GM12878 (cell line): Measurements from ENCODE around the gene NEK1. TPM values are rescaled to one million over a fixed set of nuclear protein-coding genes. Genes with fewer than 3 reads are reported as not detected.

ENCODE experiments used
- BHLHE40 ChIP-seq, 2 experiments: fragments of 450-650 bp in 1 of 2; IDR thresholded peaks; 2 replicates each; pipeline ENCODE4 v1.6.1; 2011 to 2017; ENCODE audit warnings: low read depth in 2 of 2, borderline replicate concordance in 1 of 2, improper control_type of control experiment in 1 of 2, low read length in 1 of 2, mild to moderate bottlenecking in 1 of 2
- CBX3 ChIP-seq: fragments of 200-600 bp; sonication (generic); IDR thresholded peaks from 2 replicates; pipeline ENCODE4 v1.6.1; 2016; ENCODE audit warnings: low read depth, borderline replicate concordance
- CBX5 ChIP-seq: sonication (generic); IDR thresholded peaks from 2 replicates; pipeline ENCODE4 v1.6.1; 2016; ENCODE audit warnings: low read depth, moderate library complexity, mild to moderate bottlenecking, inconsistent platforms
- CREM ChIP-seq: IDR thresholded peaks from 2 replicates; pipeline ENCODE4 v1.6.1; 2014; ENCODE audit warnings: antibody characterized with exemption, low read depth
- DPF2 ChIP-seq: fragments of 450-650 bp; IDR thresholded peaks from 2 replicates; pipeline ENCODE4 v1.6.1; 2017; ENCODE audit warnings: mild to moderate bottlenecking
- EP300 ChIP-seq, 2 experiments: fragments of 150-350 bp in 1 of 2; IDR thresholded peaks; 2 replicates each; pipeline ENCODE4 v1.6.1; 2011 to 2012; ENCODE audit warnings: low read depth in 2 of 2, low read length in 2 of 2, borderline replicate concordance in 1 of 2, improper control_type of control experiment in 1 of 2, inconsistent platforms in 1 of 2; ENCODE audit not compliant: control insufficient read depth in 1 of 2
- ETV6 ChIP-seq, 2 experiments: fragments of 450-650 bp in 1 of 2; IDR thresholded peaks in 1 of 2; conservative IDR thresholded peaks in 1 of 2; 2 replicates each; pipeline ENCODE4 v1.6.1; 2014; ENCODE audit warnings: antibody characterized with exemption in 1 of 2, borderline replicate concordance in 1 of 2, low read depth in 1 of 2, mild to moderate bottlenecking in 1 of 2, moderate library complexity in 1 of 2
- HDGF ChIP-seq: fragments of 450-650 bp; IDR thresholded peaks from 2 replicates; pipeline ENCODE4 v1.6.1; 2016; ENCODE audit warnings: antibody characterized with exemption
- IRF4 ChIP-seq: IDR thresholded peaks from 2 replicates; pipeline ENCODE4 v1.6.1; 2011; ENCODE audit warnings: low read depth, low read length
- JUNB ChIP-seq: IDR thresholded peaks from 2 replicates; pipeline ENCODE4 v1.6.1; 2016; ENCODE audit warnings: antibody characterized with exemption, mild to moderate bottlenecking
- MEF2A ChIP-seq: IDR thresholded peaks from 2 replicates; pipeline ENCODE4 v1.6.1; 2011; ENCODE audit warnings: low read depth, mild to moderate bottlenecking, low read length, moderate library complexity; ENCODE audit not compliant: insufficient read depth
- MTA2 ChIP-seq: fragments of 450-650 bp; IDR thresholded peaks from 2 replicates; pipeline ENCODE4 v1.6.1; 2016; ENCODE audit warnings: low read depth, mild to moderate bottlenecking, moderate library complexity
- NBN ChIP-seq: fragments of 450-650 bp; IDR thresholded peaks from 2 replicates; pipeline ENCODE4 v1.6.1; 2016
- NFIC ChIP-seq: IDR thresholded peaks from 2 replicates; pipeline ENCODE4 v1.6.1; 2012; ENCODE audit warnings: low read depth, mild to moderate bottlenecking, inconsistent platforms, low read length, moderate library complexity
- PAX8 ChIP-seq: fragments of 450-650 bp; IDR thresholded peaks from 2 replicates; pipeline ENCODE4 v1.6.1; 2017; ENCODE audit warnings: mild to moderate bottlenecking, moderate library complexity
- POLR2AphosphoS5 ChIP-seq: IDR thresholded peaks from 2 replicates; pipeline ENCODE4 v1.6.1; 2011; ENCODE audit warnings: mild to moderate bottlenecking, low read length, inconsistent platforms
- RB1 ChIP-seq: fragments of 450-650 bp; formaldehyde crosslinking; IDR thresholded peaks from 2 replicates; pipeline ENCODE4 v1.6.1; 2017; ENCODE audit warnings: mild to moderate bottlenecking, borderline replicate concordance
- RCOR1 ChIP-seq: conservative IDR thresholded peaks from 2 replicates; pipeline ENCODE4 v1.6.1; 2012; ENCODE audit warnings: low read depth, low read length, improper control_type of control experiment
- TCF12 ChIP-seq: IDR thresholded peaks from 2 replicates; pipeline ENCODE4 v1.6.1; 2011; ENCODE audit warnings: low read depth, mild to moderate bottlenecking, low read length
- TCF7 ChIP-seq: IDR thresholded peaks from 2 replicates; pipeline ENCODE4 v1.6.1; 2014; ENCODE audit warnings: antibody characterized with exemption, borderline replicate concordance
- ZNF217 ChIP-seq: fragments of 450-650 bp; IDR thresholded peaks from 2 replicates; pipeline ENCODE4 v1.6.1; 2017; ENCODE audit warnings: antibody characterized with exemption, mild to moderate bottlenecking
- polyA plus RNA-seq, 11 experiments: library from polyadenylated mRNA; depleted of rRNA in 4 of 11; unstranded in 6 of 11; stranded (reverse) in 5 of 11; fragments of >200 nt; fragmentation: Nextera tagmentation in 4 of 11; fragmentation: Illumina TruSeq in 1 of 11; extraction: Ambion mirVana in 4 of 11; extraction: Trizol in 1 of 11; gene quantifications; 1 replicate in 1 of 11; 2 replicates in 10 of 11; pipeline versions ENCODE4 v1.2.1 to v1.2.3, GENCODE V29; 2011 to 2016; ENCODE audit warnings: inconsistent platforms in 2 of 11, missing spikeins in 2 of 11, low read depth in 1 of 11
- total RNA-seq, 4 experiments: library from RNA; depleted of rRNA in 3 of 4; stranded (reverse); fragments of >200 nt in 3 of 4; fragmentation: Illumina TruSeq in 1 of 4; extraction: Trizol in 1 of 4; gene quantifications; 2 replicates each; pipeline versions ENCODE4 v1.2.1 to v1.2.3, GENCODE V29; 2013 to 2021
- TF ChIP-seq, protein P1 (sequence below): fragments of 450-650 bp; IDR thresholded peaks from 2 replicates; pipeline ENCODE4 v1.6.1; 2018; ENCODE audit warnings: mild to moderate bottlenecking, low read depth, moderate library complexity; ENCODE audit not compliant: partially characterized antibody
- TF ChIP-seq, protein P2 (sequence below): IDR thresholded peaks from 2 replicates; pipeline ENCODE4 v1.6.1; 2012; ENCODE audit warnings: low read length, inconsistent platforms
- TF ChIP-seq, protein P3 (sequence below): fragments of 450-650 bp; IDR thresholded peaks from 2 replicates; pipeline ENCODE4 v1.6.1; 2017; ENCODE audit warnings: mild to moderate bottlenecking, low read depth, inconsistent platforms; ENCODE audit not compliant: poor library complexity, severe bottlenecking

The NEK1 gene
- total and polyA plus RNA-seq, 10 of the 15 experiments (the other 5 are each of a cell fraction or from before 2014, with no cell fraction given), result 4.9 to 16.1 (median 7.5) TPM

DNA sequence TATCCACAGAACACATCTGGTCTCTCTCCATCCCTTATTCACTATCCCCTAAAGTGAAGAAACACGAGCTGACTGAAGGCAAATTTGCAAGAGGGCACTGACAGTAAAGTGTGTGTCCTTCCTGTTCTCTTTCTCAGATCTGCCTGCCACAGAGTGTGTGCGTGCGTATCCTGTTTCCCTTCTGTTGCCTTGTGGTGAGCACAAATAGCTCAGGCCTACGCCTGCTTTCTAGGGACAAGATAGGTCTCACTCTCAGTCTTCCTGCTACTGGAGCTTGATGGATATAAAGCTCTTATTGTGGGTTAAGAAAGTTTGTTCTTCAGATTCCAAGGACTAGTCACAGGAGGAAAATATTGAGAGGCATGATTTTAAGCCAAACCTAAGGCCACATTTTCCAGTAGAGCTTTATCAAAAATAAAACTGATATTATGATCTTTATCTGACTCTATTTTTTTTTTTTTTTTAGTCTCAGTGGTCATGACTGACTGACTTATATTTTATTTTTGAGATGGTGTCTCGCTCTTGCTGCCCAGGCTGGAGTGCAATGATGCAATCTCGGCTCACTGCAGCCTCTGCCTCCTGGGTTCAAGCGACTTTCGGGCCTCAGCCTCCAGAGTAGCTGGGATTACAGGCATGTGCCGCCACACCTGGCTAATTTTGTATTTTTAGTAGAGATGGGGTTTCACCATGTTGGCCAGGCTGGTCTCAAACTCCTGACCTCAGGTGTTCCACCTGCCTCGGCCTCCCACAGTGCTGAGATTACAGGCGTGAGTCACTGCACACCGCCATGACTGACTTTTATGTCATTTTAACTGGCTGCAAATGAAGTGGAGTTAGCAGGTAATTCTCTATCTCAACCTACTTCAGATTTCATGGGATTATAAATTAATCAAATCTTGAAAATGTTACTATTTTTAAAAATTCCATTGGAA is 201.3 kb downstream of the NEK1 start (continued):
- TF ChIP-seq, protein P1, sequence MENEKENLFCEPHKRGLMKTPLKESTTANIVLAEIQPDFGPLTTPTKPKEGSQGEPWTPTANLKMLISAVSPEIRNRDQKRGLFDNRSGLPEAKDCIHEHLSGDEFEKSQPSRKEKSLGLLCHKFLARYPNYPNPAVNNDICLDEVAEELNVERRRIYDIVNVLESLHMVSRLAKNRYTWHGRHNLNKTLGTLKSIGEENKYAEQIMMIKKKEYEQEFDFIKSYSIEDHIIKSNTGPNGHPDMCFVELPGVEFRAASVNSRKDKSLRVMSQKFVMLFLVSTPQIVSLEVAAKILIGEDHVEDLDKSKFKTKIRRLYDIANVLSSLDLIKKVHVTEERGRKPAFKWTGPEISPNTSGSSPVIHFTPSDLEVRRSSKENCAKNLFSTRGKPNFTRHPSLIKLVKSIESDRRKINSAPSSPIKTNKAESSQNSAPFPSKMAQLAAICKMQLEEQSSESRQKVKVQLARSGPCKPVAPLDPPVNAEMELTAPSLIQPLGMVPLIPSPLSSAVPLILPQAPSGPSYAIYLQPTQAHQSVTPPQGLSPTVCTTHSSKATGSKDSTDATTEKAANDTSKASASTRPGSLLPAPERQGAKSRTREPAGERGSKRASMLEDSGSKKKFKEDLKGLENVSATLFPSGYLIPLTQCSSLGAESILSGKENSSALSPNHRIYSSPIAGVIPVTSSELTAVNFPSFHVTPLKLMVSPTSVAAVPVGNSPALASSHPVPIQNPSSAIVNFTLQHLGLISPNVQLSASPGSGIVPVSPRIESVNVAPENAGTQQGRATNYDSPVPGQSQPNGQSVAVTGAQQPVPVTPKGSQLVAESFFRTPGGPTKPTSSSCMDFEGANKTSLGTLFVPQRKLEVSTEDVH, result peak; percentile 62
- peak in 1 of 2 experiments; percentile 95; a peak in 2 of 4 replicates for TF ChIP-seq ETV6 (conservative IDR thresholded peaks at IDR 0.05 in 1 of 2, IDR thresholded peaks at IDR 0.05 in 1 of 2; ENCODE audit: borderline replicate concordance in 1 of 2, low read depth in 1 of 2)
- peak; percentile 81; the same call in 1 of the 2 replicates for TF ChIP-seq NBN
- 0 out of 2 replicates have a peak, but pooled peaks have one; percentile 69 for TF ChIP-seq TCF12
- TF ChIP-seq ZNF217, result peak; percentile 38; the same call in 1 of the 2 replicates
- peak; percentile 92 for TF ChIP-seq IRF4
- TF ChIP-seq HDGF, result peak; percentile 71; the same call in 1 of the 2 replicates
- TF ChIP-seq JUNB, result peak; percentile 34
- no peak for TF ChIP-seq RB1
- peak; percentile 90 for TF ChIP-seq NFIC
- TF ChIP-seq CREM, result peak; percentile 87
- peak; percentile 81 for TF ChIP-seq TCF7
- peak; percentile 68; the same call in 1 of the 2 replicates for TF ChIP-seq CBX5
- peak; percentile 82; the same call in 1 of the 2 replicates for TF ChIP-seq MTA2
- peak; percentile 77 for TF ChIP-seq DPF2
- TF ChIP-seq, protein P2, sequence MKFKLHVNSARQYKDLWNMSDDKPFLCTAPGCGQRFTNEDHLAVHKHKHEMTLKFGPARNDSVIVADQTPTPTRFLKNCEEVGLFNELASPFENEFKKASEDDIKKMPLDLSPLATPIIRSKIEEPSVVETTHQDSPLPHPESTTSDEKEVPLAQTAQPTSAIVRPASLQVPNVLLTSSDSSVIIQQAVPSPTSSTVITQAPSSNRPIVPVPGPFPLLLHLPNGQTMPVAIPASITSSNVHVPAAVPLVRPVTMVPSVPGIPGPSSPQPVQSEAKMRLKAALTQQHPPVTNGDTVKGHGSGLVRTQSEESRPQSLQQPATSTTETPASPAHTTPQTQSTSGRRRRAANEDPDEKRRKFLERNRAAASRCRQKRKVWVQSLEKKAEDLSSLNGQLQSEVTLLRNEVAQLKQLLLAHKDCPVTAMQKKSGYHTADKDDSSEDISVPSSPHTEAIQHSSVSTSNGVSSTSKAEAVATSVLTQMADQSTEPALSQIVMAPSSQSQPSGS, result peak; percentile 91
- TF ChIP-seq RCOR1, result 0 out of 2 replicates have a peak, but pooled peaks have one; percentile 39
- TF ChIP-seq, protein P3, sequence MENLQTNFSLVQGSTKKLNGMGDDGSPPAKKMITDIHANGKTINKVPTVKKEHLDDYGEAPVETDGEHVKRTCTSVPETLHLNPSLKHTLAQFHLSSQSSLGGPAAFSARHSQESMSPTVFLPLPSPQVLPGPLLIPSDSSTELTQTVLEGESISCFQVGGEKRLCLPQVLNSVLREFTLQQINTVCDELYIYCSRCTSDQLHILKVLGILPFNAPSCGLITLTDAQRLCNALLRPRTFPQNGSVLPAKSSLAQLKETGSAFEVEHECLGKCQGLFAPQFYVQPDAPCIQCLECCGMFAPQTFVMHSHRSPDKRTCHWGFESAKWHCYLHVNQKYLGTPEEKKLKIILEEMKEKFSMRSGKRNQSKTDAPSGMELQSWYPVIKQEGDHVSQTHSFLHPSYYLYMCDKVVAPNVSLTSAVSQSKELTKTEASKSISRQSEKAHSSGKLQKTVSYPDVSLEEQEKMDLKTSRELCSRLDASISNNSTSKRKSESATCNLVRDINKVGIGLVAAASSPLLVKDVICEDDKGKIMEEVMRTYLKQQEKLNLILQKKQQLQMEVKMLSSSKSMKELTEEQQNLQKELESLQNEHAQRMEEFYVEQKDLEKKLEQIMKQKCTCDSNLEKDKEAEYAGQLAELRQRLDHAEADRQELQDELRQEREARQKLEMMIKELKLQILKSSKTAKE, result peak; percentile 60
- no peak for TF ChIP-seq PAX8
- TF ChIP-seq BHLHE40 (IDR thresholded peaks at IDR 0.05; ENCODE audit: borderline replicate concordance in 1 of 2, low read depth in 2 of 2, low read length in 1 of 2), result peak; percentile 65 to 73; a peak in 3 of 4 replicates
- peak; percentile 92 for TF ChIP-seq MEF2A
- TF ChIP-seq POLR2AphosphoS5, result peak; percentile 74
- peak; percentile 87 to 92 for TF ChIP-seq EP300 (IDR thresholded peaks at IDR 0.05; ENCODE audit: borderline replicate concordance in 1 of 2, control insufficient read depth in 1 of 2, low read depth in 2 of 2, low read length in 2 of 2)
- no peak for TF ChIP-seq CBX3
